Choroid plexus epithelial cell (primary cell): ENCODE results near the gene CAMK2G.

Experiments used
- DNase-seq: peaks from one replicate; pipeline ENCODE4 v3.0.0-alpha.2; 2010; ENCODE audit warnings: low read depth
- H3K4me3 ChIP-seq: 2 replicates; pipeline ENCODE4 v1.5.1; 2011; ENCODE audit warnings: low read depth, mild to moderate bottlenecking, control low read depth, low read length, moderate library complexity
- TF ChIP-seq, protein P1 (sequence below): conservative IDR thresholded peaks from 2 replicates; pipeline ENCODE4 v1.5.1; 2011; ENCODE audit warnings: low read depth, mild to moderate bottlenecking, control low read depth, inconsistent platforms, low read length, moderate library complexity

Gene CAMK2G

GRCh38 chr10:73887294-73888039, 13.1 kb upstream of the CAMK2G start:
- TF ChIP-seq, protein P1, sequence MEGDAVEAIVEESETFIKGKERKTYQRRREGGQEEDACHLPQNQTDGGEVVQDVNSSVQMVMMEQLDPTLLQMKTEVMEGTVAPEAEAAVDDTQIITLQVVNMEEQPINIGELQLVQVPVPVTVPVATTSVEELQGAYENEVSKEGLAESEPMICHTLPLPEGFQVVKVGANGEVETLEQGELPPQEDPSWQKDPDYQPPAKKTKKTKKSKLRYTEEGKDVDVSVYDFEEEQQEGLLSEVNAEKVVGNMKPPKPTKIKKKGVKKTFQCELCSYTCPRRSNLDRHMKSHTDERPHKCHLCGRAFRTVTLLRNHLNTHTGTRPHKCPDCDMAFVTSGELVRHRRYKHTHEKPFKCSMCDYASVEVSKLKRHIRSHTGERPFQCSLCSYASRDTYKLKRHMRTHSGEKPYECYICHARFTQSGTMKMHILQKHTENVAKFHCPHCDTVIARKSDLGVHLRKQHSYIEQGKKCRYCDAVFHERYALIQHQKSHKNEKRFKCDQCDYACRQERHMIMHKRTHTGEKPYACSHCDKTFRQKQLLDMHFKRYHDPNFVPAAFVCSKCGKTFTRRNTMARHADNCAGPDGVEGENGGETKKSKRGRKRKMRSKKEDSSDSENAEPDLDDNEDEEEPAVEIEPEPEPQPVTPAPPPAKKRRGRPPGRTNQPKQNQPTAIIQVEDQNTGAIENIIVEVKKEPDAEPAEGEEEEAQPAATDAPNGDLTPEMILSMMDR = peak; percentile 6
- peak; percentile 87 for DNase-seq
- H3K4me3 ChIP-seq = no peak overlapping the region

- no peak overlapping the region for H3K4me3 ChIP-seq
- DNase-seq = peak; percentile 29
- TF ChIP-seq, protein P1 = no peak
Measured at GRCh38 chr10:73886661-73887293, 12.4 kb upstream of the CAMK2G start.

DNA sequence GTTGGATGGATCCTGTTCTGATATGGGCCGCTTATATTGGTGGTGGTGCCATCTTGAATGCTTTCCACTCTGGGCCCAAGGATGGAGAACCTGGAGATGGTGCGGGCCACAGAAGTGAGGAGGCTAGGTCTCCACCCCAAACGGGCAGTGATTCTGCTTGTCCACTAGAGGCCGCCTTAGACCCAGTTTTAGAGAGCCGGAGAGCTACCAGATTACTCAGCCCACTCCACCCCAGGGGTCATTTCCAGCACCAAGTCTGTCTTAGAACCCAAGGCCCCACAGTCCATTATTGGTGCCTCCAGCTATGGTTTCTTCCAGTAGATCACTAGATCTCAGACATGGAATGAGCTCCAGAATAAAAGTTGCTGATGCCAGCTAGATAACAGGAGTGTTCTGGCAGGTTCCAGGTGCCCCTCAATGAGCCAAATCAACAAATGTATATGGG, 11.8 kb upstream of the CAMK2G start:
- DNase-seq = peak; percentile 89
- TF ChIP-seq, protein P1 = peak; percentile 90

GRCh38 chr10:73884017-73884416, 9.7 kb upstream of the CAMK2G start:
- DNase-seq = no peak
- TF ChIP-seq, protein P1 = no peak
- H3K4me3 ChIP-seq = no peak overlapping the region

More for the DNA sequence above, 11.8 kb upstream of the CAMK2G start:
- no peak overlapping the region for H3K4me3 ChIP-seq

DNA sequence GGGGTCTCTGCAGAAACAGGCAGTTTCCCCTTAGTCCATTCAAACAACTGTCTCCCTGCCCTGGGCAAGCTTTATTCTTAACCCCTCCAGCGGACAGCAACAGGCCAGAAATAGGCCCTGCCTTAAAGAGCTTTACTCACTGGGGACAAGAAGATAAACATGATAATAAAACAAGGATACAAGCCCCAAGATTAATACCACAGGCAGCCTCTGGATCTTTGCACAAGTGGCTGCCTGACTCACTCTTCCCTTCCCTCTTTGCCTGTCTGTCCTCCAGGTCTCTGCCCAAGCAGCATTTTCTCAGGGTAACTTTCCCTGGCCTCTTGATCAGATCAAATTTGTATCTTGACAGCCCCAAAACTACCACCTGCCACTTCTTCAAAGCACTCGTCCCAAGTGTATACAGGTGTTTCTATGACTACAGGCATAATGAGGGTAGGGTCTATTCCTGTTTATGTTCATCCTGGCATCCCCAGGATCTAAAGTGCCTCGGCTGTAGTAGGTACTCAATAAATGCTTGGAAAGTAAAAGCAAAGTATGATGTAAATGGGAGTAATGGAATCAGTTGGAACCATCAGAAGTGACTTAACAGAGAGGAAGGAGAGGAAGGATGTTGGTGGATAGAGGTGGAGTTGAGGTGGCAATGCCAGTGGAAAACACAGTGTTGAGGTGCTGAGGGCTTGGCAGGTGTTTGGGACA, 7.0 kb upstream of the CAMK2G start:
- no peak for DNase-seq
- no peak overlapping the region for H3K4me3 ChIP-seq
- TF ChIP-seq, protein P1 = no peak

DNA sequence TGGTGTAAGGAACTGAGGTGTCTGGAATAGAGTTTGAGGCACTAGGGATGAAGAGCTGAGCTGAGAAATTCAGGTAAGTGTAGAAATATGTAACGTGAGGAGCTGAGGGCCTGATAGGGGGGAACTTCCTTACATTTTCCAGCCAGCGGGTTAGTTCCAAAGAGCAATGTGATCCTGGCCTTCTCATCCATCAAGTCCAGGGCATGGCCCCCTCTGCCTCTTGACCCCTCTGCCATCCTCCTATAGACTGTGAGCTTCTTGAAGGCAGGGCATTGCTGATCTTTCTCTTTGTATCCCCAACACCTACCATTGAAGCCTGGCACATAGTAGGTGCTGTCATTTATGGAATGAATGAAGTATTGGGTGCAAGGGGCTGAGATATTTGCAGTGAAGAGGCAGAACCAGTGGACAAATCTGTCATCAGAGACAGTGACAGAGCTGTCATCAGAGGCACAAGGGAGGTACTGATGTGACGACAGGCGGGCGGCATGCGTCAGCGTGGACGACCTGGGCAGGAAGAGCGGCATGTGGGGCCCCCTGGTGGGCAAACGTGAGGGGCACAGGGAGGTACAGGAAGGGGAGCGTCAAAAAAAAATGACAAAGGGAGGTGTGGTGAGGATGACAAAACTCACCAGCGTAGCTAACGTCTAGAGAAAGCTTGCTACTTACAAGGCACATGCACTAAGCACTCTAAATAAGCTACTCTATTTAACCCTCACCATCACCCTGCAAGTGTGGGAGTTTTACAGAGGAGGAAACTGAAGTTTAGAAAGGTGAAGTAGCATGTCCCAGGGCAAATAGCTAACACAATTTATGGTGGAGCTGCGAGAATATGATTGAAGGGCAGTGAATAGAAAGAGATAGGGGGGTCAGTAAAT, 5.2 kb upstream of the CAMK2G start:
- peak; percentile 79 for DNase-seq
- TF ChIP-seq, protein P1 = peak; percentile 95
- H3K4me3 ChIP-seq = no peak overlapping the region
